Measurements from ENCODE around the gene C3orf85.

DNA sequence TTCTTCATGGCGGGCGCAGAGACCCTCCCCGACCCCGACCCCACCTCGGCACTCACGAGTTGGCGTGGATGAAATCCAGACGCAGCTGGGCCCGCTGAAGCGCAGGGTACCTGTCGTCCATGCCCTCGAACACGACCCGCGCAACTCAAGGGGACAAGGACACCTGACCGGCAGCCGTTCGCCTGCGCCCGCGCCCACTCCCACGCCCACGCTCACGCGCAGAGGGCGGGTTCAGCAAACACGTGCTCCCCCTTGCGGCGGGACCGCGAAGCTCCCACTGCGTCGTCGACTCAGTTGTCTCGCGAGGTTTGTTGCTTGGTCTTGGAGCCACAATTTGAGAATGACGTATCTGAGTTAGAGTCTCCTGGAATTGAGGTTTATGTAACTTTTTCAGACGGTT is 18.6 kb upstream of the C3orf85 start, which contains the start of gene MORC1:
- TF ChIP-seq, protein P1, sequence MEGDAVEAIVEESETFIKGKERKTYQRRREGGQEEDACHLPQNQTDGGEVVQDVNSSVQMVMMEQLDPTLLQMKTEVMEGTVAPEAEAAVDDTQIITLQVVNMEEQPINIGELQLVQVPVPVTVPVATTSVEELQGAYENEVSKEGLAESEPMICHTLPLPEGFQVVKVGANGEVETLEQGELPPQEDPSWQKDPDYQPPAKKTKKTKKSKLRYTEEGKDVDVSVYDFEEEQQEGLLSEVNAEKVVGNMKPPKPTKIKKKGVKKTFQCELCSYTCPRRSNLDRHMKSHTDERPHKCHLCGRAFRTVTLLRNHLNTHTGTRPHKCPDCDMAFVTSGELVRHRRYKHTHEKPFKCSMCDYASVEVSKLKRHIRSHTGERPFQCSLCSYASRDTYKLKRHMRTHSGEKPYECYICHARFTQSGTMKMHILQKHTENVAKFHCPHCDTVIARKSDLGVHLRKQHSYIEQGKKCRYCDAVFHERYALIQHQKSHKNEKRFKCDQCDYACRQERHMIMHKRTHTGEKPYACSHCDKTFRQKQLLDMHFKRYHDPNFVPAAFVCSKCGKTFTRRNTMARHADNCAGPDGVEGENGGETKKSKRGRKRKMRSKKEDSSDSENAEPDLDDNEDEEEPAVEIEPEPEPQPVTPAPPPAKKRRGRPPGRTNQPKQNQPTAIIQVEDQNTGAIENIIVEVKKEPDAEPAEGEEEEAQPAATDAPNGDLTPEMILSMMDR (IDR thresholded peaks at IDR 0.05; ENCODE audit: insufficient read depth, low read length, poor library complexity, severe bottlenecking), result no peak
- TF ChIP-seq EZH2phosphoT487 (conservative IDR thresholded peaks at IDR 0.05; ENCODE audit: low read length), result no peak

Measured in SU-DHL-6 (cell line).